ENCODE data around the gene FOXL1. TPM values are rescaled to one million over a fixed set of nuclear protein-coding genes. Genes with fewer than 3 reads are reported as not detected.

Gene FOXL1
- total RNA-seq, 2 donors from 2014 or later, result 2.0 to 4.2 TPM

DNA sequence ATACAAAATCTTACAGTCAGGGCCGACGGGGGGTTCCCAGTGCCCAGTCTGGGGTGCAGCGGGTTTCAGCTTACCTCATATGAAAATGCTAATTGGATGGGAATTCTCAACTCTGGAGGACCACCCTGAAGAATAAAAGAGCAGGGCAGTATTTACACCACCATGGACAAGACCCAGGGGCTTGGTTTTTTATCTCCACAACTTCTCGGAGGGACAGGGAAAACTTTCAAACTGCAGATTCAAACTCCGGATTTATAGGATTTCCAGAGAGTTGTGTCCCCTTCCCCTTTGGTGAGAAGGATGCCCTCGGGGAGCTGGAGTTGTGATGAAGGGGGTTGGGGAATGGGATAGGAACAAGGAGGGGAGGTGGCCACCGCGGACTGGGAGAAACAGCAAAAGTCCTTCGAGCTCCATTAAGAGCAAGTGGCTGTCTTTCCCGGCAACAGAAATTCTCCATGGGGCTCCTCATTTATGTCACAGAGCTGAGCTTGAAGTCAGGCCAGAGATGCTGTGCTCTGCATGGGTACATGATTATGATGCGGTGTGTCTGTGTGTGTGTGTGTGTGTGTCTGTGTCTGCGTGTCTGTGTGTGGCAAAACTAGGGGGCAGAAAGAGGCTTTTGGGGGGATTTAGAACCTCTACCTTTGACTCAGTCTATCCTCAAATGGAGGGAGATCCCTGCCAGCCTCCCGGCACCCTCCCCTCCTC lies 15.7 kb downstream of the FOXL1 start:
- intact Hi-C loops (cut with DNase I, micrococcal nuclease), result no loop called here
- DNase-seq (no peak), ATAC-seq (no peak)

DNA sequence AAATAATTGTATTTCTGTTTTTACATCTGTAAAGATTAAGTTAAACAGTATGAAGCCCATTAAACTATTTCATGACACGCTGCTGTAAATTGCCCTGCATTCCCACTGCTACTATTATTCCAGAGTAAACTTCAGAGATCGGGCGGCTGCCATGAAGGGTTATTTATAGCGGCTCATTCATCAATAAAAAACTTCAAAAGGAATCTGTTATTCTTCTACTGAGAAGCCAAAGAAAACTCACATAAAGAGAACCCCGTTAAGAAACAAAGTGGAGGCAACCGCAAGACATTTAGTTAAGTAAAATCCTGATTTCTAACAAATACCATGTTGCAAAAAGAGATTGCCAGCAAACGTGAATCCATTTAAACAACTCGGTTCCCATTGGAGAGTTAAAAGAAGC lies 16.4 kb downstream of the FOXL1 start:
- intact Hi-C loops (cut with DNase I, micrococcal nuclease), result no loop called here
- DNase-seq (no peak), ATAC-seq (no peak)

DNA sequence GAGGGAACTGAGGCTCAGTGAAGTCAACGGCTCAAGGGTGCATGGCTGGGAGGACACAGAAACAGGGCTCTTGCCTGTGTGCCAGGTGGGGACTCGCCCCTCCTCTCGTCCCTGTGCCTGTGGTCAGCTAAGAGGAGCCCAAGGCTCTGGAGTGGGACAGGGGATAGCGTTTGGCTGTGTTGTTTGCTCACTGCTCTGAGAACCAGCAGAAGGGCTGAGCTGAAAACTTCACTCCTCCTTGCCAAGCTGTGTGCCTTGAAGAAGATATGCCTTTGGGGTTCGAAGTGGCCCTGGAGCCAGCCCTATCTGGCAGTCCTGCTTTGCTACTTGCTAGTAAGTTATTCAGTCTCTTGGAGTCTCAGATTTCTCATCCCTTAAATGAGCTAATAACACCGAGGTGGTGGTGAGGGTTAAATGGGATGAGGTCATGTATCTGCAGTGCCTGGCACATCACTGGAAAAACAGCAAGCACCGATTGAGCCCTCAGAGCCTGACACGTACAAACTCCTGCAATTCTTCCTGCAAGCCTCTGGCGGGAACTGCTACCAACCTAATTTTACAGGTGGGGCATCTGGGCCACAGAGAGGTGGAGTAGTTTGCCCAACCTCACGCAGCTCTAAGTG lies 17.7 kb downstream of the FOXL1 start:
- intact Hi-C loops (cut with DNase I, micrococcal nuclease), result no loop called here
- ATAC-seq (no peak), DNase-seq (no peak)

DNA sequence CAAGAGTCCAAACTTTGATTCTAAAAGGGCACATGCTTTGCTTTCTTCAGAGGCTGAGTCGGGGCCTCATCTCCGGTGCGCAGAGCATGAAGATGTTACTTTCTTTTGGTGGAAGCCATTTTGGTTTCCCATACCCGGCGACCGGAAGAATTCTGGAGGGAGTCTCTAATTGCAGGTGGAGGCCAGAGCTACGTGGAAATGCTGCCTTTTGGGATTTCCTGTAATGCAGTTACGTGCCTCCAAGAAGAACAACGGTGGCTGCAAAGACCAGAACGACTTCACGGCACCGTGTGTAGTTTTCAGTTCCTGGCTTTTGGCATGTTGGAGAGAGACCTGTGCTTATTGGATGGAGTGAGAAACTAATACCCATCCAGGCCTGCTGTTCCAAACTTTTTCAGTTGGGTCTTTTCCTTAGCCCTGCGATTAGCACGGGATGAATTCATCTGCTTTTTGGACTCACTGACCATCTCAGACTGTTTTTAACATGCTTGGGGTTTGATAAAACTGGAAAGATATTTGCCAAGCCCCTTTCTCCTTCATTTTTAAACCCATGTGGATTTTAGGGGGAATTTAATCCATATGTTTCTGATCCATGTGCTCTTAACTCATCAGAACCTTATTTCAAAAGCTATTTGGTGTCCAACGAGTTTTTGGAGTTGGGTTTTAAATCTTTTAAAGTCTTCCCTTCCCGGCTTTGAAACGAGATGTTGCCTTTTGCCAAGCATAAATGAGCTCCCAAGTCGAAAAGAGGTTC lies 19.0 kb downstream of the FOXL1 start:
- intact Hi-C loops (cut with DNase I, micrococcal nuclease), result no loop called here
- DNase-seq (no peak), ATAC-seq (no peak)

DNA sequence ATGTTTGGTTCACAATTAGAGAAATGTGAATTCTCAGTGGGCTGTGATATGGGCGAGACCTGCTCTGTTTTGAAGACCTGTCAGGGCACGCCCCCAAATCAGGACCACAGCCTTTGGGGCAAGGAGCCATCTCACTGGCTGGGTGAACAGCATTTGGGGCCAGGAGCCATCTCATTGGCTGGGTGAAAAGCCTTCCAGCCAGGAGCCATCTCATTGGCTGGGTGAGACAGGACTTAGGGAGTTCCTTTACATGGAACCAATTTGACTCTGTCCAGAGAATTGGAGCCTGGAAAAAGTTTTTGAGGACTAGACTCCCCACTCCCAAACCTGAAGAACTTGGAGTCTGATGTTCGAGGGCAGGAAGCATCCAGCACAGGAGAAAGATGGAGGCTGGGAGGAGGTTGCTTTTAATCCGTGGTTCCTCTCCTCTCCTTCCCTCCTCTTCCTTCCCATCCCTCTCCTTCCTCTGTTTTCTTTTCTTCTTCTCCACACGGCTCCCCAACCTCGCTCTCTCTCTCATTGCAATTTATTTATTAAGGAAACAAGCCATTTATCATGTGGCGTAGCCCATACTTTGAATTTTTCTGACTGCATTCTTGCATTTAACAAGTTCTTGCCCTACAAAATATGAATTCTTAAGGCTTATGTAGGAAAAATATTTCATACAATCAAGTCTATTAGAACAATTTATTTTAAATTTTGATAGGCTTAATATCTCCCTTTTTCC lies 19.7 kb downstream of the FOXL1 start:
- no peak for DNase-seq
- ATAC-seq, result no peak
- intact Hi-C loops (cut with DNase I, micrococcal nuclease), result no loop called here

DNA sequence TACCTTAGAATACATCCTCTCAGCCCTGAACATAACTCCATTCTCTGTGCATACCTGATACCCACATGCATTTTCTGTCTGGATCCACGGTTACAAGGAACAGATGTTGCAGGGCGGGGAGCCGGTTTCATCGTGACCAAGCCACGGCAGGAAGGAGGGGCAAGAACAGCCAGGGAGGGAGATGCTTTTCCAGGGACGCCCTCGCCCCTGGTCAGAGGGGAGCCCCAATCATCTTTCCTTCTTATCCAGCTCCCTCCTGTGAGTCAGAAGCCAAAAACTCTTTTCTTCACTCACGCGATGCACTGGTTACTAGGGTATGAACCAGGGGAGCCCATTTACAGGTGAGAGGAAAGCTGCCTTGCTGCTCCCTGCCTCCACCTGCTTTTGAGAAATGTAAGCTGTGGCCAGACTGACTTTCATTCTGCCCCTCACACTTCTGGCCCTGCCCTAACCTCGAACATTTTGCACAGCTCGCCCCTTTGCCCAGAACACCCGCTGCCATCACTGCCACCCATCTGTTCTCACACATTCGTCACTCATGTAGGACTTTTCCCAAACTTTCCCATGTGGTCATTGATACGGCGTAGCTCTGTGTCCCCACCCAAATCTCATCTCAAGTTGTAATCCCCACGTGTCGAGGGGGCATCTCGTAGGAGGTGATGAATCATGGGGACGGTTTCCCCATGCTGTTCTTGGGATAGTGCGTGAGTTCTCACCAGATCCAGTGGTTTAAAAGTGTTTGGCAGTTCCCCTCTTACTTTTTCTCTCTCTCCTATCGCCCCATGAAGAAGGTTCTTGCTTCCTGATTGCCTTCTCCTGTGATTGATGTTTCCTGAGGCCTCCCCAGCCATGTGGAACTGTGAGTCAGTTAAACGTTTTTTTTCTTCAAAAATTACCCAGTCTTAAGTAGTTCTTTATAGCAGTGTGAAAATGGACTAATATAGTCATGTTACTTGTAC lies 20.5 kb downstream of the FOXL1 start:
- ATAC-seq, result no peak
- no peak for DNase-seq
- intact Hi-C loops (cut with DNase I, micrococcal nuclease), result no loop called here

DNA sequence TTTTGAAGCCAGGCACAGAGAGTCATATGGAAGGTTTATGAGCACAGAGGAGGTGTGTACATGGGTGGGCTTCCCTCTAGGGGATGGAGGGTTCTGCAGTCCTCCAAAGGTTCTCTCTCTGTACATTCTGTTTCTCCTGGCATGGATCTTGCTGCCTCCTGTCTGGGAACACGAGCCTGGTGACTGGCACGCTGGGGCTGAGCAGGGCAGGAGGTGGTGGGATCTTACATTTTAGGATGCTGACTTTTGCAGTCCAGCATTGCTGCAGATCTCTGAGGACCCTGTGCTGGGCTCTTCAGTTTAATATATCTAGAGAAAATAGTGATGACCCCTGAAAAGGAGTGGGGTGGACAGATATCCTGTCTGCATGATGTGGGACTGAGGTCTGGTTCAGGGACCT lies 23.0 kb downstream of the FOXL1 start:
- DNase-seq (no peak), ATAC-seq (no peak)

DNA sequence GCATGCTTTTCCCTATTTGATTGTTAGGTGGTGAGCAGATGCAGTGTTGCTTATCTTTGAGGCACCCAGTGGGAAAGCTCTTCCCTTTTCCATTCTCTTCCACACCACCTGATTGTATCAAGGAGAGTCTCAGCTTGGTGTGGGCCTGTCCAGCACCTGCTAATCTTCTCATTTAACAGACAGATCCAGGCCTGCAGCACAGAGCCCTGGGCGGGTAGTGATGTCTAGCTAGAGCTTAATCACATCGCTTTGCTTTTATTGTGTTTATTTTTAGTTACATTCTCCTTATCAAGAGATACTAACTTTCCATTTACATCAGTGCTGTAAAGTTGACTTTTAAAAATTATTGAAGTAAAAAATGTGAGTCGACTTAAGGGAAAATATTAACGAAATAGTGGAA lies 24.2 kb downstream of the FOXL1 start:
- intact Hi-C loops (cut with DNase I, micrococcal nuclease), result no loop called here
- DNase-seq, result no peak
- ATAC-seq, result no peak

More for the DNA sequence above, 23.0 kb downstream of the FOXL1 start:
- intact Hi-C loops (cut with DNase I, micrococcal nuclease), result no loop called here

DNA sequence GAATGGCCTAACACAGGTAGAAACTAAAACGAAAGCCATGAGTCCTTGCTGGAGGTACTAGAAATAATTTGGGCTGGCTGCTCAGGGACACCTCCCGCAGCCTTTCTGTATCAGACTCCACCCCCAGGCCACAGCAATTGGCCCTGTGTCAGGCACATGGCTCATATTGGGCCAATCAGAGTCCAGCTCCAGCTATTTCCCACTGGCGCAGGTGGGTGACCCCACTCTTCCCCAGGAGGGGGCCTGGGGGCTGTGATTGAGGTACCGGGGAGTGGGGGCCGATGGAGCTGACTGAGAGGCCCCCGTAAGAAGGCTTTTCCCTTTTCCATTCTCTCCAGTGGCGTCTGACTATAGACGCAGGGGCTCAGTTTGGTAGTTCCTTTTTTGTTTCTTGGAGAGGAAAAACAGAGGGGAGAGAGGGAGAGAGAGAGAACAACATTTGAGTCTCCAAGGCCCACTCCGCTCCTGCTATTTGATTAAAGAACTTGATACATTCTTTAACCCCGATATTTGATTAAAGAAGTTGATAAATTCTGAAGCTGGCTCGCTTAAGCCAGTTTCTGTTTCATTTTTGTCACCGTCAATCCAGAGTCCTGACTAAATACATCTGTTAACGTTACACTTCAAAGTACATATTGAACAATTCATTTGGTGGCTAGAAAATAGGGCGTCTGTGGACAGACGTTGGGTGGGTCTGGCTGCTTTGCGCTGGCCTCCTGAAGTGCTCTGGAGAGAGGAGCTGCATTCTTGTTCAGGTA lies 26.3 kb downstream of the FOXL1 start:
- no peak for ATAC-seq
- no peak for DNase-seq
- intact Hi-C loops (cut with DNase I, micrococcal nuclease), result no loop called here

DNA sequence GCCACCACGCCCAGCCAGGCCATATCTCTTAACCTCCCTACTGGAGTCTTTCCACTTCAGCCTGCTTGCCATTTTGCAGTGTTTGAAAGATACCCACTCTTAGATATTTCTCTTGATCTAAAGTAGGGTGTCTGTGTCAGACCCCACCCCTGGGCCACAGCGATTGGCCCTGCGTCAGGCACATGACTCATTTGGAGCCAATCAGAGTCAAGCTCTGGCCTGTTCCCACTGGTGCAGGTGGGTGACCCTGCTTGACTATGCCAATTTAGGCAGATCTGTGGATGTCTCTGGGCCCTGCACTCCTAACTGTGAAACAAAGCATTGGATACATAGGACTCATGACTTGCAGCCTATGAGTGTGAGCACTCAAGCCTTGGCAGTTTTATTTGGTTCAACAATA lies 27.6 kb downstream of the FOXL1 start:
- intact Hi-C loops (cut with DNase I, micrococcal nuclease), result no loop called here
- DNase-seq (no peak), ATAC-seq (no peak)

DNA sequence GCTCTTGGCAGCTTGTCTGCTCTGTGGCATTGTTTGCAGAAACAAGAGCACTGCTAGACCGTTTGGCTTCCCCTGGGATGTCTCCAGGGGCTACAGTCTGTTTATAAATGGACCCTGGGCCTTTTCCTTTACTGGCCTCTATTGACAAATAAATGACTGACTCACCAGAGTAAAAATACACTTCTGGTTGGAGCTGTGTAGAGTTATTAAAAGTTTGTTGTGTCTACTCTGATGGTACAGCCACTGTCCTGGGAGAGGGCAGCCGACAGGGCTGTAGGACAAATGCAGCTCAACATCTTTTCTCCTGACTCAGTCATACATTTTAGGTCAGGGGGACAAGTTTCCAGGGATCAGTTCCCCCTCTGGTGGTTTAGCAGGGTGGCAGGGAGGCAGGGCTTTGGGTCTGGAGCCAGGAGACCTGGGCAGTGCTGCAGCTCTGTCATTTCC lies 30.0 kb downstream of the FOXL1 start:
- ATAC-seq, result no peak

DNA sequence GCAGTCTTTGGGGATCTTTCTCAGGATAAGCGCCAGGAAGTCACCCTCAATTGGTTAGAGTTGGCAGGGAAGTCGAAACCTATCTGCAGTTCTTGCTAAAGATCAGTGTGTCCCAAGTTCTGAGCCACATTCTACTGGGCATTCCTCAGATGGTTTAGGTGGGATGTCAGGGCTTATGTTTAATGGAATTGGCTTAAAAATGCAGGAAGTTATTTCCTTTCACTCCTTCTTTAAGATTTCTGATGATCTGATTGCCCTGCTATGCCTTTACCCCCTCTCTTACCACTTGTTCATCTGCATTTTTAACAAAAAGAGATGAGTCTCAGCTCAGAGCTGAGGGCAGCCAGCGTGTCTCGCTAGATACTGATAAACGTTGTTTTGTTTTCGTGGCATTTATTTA lies 30.8 kb downstream of the FOXL1 start:
- intact Hi-C loops (cut with DNase I, micrococcal nuclease), result no loop called here
- no peak for DNase-seq
- ATAC-seq, result no peak

More for the DNA sequence above, 30.0 kb downstream of the FOXL1 start:
- intact Hi-C loops (cut with DNase I, micrococcal nuclease), result no loop called here
- DNase-seq, result no peak

DNA sequence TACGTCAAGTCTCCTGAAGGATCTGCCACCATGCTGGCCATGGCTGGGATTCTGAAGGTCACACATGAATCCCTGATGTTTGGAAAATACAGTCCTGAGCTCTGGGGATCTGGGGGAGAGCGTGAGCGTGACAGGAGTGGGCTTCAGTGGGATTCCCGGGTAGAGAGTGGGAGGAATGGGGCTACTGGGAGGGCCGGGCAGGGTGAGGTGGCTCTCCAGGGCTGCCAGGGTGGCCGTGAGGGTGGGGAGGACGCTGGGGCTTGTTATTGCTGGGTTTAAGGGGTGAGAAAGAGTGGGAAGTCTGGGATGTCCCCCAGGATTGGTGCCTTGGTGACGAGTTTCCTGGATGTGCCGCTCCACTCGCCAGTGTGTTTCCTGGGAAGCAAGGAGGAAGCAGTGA lies 31.3 kb downstream of the FOXL1 start:
- no peak for DNase-seq

DNA sequence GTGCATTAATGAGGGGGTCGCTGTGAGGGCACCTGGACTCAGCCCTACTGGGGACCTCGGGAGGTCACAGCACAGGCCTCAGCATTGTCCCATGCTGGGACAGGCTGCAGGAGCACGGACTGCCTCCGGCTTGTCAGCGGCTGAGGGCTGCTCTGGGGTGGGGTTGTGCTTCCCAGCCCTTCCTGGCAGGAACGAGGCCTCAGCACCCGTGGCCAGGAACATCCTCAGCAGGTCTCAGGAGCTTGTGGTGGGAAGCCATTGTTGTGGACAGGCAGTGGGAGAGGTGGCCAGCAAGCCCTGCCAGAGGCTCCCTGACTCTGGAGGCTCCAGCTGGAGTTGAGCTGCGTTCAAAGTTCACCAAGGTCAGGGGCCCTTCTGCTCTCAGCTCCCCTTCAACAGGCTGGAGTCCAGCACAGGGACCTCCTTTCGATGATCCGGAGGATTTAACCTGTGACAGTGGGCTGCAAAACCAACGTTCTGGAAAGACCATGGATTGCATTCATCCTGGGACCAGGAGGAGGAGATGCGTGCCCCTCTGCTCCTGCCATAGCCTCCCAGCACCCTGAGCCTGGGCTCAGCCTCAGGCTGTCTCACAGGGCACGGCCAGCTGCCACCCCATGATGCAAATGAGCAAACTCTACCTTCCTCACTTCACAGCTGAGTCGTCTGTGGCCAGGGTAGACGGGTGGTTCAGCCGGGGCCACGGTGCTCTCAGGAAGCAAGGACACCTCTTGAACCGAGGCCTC lies 32.6 kb downstream of the FOXL1 start:
- ATAC-seq, result no peak
- DNase-seq, result no peak
- intact Hi-C loops (cut with DNase I, micrococcal nuclease), result no loop called here

More for the DNA sequence above, 31.3 kb downstream of the FOXL1 start:
- no peak for ATAC-seq
- intact Hi-C loops (cut with DNase I, micrococcal nuclease), result no loop called here

DNA sequence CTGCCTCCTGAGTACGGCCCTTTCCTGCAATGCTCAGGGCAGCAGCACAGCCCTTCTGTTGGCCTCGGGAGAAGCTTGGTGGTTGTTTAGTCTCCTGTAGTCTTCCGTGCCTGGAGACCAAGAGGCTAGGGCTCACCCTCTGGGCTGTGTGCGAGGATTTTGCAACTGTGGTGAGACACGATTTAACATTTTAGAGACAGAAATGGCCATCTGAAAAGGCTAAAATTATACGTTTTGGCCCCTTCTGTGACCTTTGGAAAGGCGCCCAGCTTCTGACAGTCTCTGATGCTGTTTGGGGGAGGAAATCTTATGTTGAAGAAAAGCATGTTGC lies 33.1 kb downstream of the FOXL1 start:
- DNase-seq, result no peak
- no peak for ATAC-seq
- intact Hi-C loops (cut with DNase I, micrococcal nuclease), result no loop called here

DNA sequence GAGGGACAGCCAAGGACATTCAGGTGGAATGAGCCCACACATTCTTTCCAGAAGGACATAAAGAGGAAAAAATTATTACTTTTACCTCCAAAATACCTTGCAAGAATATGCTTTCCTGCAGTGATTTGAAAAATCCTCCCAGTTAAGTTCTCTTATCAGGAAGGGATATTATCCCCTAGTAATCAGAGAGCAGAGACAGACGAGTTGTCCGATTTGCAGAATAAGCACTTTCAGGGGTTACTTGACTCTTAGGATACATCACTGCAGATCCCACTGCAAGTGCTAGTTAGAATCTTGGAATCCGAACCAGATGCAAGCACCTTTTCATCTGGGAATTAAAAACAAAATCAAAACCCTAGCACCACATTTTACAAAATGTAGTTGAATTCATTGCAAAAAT lies 33.6 kb downstream of the FOXL1 start:
- intact Hi-C loops (cut with DNase I, micrococcal nuclease), result no loop called here
- ATAC-seq, result no peak
- DNase-seq, result no peak

DNA sequence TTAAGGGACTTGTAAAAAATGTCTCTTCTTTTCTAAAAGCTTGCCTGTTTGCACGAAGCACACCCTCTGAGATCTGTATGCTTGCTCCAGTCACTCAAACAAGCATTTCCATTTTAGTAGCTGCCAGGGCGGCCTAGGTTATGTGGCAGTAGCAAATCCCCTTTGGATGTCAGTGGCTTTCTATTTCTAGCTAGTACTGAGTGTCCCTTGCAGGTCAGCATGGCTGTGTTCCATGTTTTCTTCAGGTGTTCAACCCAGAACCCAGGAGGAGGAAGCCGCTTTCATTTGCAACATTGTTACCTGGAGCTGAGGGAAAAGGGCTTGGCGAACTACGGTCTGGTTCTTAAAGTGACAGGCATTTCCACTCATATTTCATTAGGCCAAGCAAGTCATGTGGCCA lies 36.4 kb downstream of the FOXL1 start:
- ATAC-seq (no peak), DNase-seq (no peak)
- intact Hi-C loops (cut with DNase I, micrococcal nuclease), result no loop called here

All from left colon (tissue), 2 donors.